GM19372 (cell line): Measurements from ENCODE around the gene COL25A1.
"Not testable (repeated sequence)": the region's sequence is repeated elsewhere in the genome, so short reads cannot be mapped to it uniquely, and the experiment has no call there.

Experiments used
- ATAC-seq: cut with Tn5 transposase; IDR thresholded peaks from one replicate; pipeline ENCODE4 v1.9.1; 2021; ENCODE audit warnings: mild to moderate bottlenecking, low read depth, moderate library complexity; ENCODE audit not compliant: unreplicated experiment

COL25A1 gene

DNA sequence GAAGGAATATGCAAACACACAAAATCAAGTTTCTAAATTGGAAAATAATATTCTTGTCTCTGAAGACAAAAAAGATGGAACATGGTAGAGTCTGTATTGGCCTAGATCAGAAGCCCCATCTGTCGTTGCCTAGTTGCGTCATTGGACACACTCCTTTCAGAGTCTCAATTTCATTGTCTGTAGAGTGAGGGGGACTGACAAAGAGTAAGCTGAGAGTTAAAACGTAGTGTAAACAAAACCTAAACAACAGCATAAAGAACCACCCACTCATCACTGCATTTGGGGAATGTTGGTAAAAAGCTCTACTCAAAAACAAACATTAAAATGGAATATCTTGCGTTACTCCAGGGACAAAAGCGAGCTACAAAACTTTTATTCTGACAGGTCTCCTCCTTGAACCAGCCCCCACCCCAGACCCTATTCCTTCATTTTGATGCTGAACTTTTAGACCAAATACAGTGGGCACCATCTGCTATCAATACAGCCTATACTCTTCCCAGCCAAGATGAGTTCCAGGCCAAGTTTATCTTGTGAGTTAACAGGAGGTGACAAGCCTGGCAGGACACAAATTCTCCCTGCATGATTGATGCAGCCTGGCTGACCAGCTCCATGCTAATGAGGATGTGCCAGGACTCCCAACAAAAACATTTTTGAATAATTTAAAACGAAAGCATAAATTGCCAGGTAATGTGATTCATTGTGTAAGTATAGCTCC is 125.2 kb downstream of the COL25A1 start:
- no peak for ATAC-seq

DNA sequence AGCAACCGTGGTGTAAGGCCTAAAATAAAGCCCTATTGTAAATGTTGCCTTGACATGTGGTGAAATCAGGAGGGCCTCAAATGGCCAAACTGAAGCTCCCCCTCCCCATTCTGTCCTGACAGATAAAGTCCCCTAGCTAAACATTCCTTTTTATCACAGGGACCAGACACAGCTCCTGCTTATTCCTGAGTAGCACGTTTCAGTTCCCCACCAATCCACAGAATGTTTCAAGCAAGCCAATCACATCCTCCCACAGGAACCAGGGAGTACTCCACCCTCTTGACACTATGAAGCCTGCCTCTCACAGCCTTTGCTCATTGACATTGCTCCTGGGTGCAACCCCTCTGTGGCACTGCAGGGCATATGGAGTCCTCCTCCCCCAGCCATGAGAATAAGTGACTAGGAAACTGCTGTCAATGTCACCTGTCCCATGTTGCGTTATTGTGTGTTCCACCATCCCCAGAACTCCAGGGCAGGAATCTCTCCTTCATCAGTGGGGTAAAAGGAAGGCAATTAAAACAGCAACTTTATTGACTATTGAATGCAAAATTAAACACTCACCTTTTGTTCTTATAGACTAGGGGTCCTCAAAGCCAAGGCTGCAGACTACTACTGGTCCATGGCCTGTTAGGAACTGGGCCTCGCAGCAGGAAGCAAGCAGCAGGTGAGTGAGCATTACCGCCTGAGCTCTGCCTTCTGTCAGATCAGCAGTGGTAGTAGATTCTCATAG is 128.1 kb downstream of the COL25A1 start:
- no peak for ATAC-seq

DNA sequence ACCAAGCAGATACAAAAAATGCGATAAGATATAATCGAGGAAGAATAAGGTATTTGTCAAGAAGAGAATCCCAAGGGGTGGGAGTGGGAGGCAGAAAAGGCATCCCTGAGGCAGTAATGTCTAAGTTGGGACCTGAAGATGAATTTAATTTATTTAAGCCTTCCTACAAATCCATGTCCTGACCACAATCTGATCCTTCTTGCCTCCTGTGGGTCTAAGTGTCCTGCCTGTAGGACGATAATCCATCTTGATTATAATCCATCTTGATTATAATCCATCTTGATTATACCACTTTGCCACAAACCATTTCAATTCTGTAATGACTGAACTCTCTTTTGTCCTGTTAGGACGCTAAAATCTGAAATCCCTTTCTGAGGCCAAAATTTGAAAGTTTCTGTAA is 130.2 kb downstream of the COL25A1 start:
- no peak for ATAC-seq

DNA sequence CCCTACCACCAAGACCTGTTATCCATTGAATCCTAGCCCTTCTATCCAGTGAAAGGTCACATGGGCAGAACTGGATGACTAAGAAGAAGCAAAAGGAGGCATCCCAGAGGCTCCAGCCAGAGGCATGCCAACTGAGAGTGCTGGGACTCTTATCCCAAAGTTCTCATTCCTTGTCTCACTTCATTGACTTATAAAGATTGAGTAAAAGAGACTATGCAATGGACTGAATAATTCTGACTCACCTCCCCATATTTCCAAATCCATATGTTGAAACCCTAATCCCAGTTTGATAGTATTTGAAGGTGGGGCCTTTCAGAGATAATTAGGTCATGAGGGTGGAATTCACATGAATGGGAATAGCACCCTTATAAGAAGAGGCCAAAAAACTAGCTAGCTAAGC is 131.4 kb downstream of the COL25A1 start:
- ATAC-seq, result no peak

GRCh38 chr4:109169170-109169569 is 133.3 kb downstream of the COL25A1 start:
- ATAC-seq, result no peak

GRCh38 chr4:109166586-109166985 is 135.9 kb downstream of the COL25A1 start:
- ATAC-seq, result no peak

DNA sequence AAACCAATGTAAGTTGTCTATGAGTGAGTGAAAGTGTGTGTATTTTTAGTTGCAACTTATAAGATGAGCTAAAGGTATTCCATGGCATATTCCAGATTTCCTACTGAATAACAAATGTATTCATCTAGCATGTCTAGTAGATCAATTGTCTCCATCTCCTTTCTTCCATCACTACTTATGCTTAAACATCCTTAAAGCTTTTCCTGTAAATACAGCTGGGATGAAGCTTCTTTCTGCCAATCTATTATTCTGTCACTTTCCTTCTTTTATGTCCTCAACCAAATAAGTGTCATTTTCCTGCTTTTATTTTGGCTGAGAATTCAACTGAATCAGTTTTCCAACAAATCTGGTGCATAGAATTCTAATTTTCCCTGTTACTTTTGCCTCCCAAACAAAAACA is 136.3 kb downstream of the COL25A1 start:
- ATAC-seq, result no peak

DNA sequence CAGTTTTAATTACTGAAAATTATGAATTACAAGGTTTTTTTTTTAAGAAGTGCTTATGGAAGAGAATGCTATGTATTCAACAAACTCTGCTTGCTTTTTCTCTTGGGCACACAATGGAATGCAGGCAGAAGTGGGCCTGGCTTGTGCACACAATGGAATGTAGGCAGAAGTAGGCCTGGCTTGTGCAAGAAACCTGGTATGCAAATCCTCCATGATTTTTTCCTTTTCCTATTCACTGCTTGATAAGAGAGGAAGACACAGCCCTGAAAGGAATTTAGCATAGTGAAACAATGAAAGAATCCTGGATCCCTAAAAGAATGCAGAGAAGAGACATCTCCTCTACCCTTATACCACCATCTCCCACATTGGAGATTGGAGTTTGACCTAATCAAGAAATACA is 138.4 kb downstream of the COL25A1 start:
- ATAC-seq, result no peak

- ATAC-seq, result no peak
These were observed 139.0 kb downstream of the COL25A1 start for GRCh38 chr4:109163493-109163892.

DNA sequence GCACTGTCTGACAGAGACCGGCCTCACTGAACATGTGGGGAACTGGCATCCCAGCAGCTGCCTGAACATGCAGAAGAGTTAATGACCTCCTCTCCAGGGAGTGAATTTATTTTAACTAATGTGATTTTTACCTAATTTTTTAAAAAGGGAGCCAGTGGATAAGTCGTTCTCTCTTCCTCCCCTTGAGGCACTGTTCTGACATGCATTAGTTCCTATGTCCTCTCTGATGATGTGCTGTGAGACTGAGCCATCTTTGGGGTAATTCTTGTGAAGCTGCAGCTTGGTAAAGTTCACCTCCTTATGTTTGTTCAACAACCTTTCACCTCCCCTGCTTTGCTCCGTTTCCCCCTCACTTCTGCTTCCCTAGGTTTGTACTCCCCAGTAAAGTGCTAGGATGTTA is 139.7 kb downstream of the COL25A1 start:
- no peak for ATAC-seq

- no peak for ATAC-seq
These were observed 142.0 kb downstream of the COL25A1 start for GRCh38 chr4:109160494-109160893.

- ATAC-seq, result no peak
These were observed 144.8 kb downstream of the COL25A1 start for GRCh38 chr4:109157696-109158095.

GRCh38 chr4:109157205-109157604 is 145.3 kb downstream of the COL25A1 start:
- ATAC-seq, result no peak

DNA sequence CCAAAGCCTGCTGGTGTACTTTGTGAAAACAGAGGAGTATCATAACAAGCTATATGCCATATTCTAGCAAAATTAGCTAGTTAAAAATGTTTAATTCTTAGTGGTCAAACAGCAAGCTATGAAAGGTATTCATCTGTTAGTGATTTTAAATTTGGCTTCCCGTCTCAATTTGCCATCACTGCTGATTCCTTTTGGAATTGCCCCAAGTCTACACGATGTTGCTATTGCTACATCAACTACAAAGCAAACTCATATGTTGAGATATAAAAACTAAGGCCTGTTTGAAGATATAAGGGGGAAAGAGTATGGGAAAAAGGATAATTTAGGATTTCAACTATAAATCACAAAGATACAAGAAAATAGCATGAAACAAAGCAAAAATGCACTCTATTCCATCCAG is 146.1 kb downstream of the COL25A1 start:
- no peak for ATAC-seq

DNA sequence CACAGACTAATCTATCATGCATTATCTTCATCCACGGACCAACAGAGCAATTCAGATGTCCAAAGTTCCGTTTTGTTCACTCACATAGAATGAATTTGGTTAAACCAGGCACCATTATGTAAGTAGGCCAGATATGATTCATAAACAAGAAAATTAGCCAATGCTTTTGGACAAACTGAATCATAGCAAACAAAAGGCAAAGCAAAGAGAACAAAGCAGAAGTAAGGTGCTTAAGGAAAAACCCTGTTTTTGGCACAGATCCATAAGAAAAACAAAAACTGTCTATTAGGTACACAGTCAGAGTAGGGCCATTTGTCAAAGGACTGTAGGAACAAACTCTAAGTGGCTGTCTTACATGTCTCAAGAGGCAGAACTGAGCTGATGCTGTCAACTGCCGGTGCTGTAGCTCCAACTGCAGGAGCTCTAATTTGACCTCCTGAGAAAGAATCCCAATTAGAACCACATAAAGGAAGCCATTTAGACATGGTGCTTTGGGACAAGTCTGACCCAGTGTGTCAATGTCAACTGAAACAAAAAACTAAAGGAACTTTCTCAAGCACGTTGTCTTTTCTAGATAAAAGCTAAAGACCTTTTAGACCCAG is 146.7 kb downstream of the COL25A1 start:
- no peak for ATAC-seq

DNA sequence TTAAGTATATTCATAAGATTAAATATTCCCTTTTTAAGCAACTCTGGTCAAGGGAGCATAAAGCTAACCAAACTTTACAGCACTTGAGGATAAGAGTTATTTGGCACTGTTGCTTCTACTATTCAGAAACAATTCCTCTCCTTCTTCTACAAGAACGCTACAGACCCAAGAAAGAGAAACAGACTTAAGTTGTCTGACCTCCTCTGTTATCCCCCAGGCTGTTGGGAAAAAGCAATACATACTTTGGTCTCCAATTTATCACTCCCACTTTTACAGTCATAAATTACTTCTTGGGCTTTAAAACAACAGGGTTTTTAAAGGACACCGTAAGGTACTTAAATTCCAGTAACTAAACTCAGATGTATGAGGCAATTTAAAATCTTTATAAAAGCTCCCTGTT is 147.4 kb downstream of the COL25A1 start:
- ATAC-seq, result no peak

GRCh38 chr4:109154424-109154823 is 148.0 kb downstream of the COL25A1 start:
- no peak for ATAC-seq

DNA sequence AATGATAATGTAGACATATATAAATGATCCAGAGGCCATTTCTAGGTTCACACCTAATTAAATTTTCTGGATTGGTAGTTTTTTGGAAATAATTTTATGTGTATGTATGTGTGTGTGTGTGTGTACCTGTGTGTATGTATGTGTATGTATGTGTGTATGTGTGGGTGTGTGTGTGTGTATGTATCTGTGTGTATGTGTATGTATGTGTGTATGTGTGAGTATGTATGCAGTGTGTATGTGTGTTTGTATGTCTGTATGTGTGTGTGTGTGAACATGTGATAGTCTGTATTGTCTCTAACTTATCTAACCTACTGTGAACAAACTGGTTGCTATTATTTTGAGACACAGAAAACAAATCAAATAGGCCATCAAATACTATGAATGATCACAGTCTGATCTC is 152.6 kb downstream of the COL25A1 start:
- no peak for ATAC-seq

DNA sequence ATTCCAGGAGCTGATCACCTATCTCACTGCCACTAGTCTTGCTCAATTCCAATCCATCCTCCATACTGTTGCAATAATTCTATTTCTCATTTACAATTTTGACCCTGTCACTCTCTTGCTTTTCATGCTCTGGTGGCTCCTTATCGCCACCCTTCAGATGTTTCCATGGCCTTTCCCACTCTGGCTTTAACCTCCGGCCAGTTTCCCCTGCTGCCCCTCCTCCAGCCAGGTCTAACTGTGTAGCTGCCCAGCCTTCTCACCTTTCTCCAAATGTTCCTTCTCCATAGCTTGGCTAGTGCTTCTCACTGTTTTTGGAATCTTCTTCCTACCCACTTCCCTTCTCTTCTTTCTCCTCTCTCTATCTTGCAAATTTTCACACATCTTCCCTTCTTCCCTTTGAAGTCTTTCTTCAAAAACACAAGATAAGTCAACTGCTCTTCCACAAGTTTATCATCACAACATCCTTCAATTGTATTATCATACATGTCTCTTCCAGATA is 153.8 kb downstream of the COL25A1 start:
- ATAC-seq, result no peak

DNA sequence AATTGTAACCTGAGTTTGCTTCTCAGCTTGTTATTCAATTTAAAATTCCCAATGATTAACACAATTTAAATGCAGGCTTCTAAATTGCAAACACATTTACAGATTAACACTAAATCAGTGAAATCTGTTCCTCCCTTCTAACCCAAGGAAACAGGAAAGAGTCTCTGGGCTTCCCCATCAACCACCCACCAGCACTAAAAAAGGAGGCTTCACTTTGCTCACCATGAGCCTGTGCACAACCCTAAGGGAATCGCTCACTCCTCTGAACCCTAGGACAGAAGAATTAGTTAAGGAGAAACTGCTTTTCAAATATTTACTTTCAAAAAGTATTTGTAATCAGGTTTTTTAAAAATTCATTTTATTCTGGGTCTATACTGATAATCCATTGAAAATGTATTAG is 155.3 kb downstream of the COL25A1 start:
- no peak for ATAC-seq

- no peak for ATAC-seq
These were observed 156.0 kb downstream of the COL25A1 start for GRCh38 chr4:109146499-109146898.

DNA sequence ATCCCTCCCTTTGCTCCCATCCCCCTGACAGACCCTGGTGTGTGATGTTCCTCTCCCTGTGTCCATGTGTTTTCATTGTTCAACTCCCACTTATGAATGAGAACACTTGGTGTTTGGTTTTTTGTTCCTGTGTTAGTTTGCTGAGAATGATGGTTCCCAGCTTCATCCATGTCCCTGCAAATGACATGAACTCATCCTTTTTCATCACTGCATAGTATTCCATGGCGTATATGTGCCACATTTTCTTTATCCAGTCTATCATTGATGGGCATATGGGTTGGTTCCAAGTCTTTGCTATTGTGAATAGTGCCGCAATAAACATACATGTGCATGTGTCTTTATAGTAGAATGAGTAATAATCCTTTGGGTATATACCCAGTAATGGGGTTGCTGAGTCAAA is 164.3 kb downstream of the COL25A1 start:
- not testable (repeated sequence) for ATAC-seq
